WERI-Rb-1 (cell line): ENCODE measurements around the gene RRP9.

Experiments used
- DNase-seq: peaks from one replicate; pipeline ENCODE4 v3.0.0-alpha.2; 2020
- H3K27ac ChIP-seq: fragments of 250-450 bp; sonication (Bioruptor Pico); 2 replicates; pipeline ENCODE4 v1.5.1; 2020; ENCODE audit warnings: mild to moderate bottlenecking, moderate library complexity
- H3K27me3 ChIP-seq: fragments of 250-450 bp; sonication (Bioruptor Pico); 2 replicates; pipeline ENCODE4 v1.5.1; 2021; ENCODE audit warnings: mild to moderate bottlenecking, low read depth, moderate library complexity; ENCODE audit not compliant: insufficient read depth, severe bottlenecking
- H3K36me3 ChIP-seq: fragments of 250-450 bp; sonication (Bioruptor Pico); 2 replicates; pipeline ENCODE4 v1.5.1; 2020; ENCODE audit warnings: mild to moderate bottlenecking, moderate library complexity
- H3K4me3 ChIP-seq: 2 replicates; pipeline ENCODE4 v1.5.1; 2011; ENCODE audit warnings: low read depth, mild to moderate bottlenecking, control low read depth, low read length
- H3K9me3 ChIP-seq: fragments of 250-450 bp; sonication (Bioruptor Pico); 2 replicates; pipeline ENCODE4 v1.5.1; 2021; ENCODE audit warnings: mild to moderate bottlenecking, moderate library complexity; ENCODE audit not compliant: severe bottlenecking
- TF ChIP-seq, protein P1 (sequence below): IDR thresholded peaks from 2 replicates; pipeline ENCODE4 v1.5.1; 2011; ENCODE audit warnings: low read depth, mild to moderate bottlenecking, control low read depth, inconsistent platforms, low read length

Gene RRP9

DNA sequence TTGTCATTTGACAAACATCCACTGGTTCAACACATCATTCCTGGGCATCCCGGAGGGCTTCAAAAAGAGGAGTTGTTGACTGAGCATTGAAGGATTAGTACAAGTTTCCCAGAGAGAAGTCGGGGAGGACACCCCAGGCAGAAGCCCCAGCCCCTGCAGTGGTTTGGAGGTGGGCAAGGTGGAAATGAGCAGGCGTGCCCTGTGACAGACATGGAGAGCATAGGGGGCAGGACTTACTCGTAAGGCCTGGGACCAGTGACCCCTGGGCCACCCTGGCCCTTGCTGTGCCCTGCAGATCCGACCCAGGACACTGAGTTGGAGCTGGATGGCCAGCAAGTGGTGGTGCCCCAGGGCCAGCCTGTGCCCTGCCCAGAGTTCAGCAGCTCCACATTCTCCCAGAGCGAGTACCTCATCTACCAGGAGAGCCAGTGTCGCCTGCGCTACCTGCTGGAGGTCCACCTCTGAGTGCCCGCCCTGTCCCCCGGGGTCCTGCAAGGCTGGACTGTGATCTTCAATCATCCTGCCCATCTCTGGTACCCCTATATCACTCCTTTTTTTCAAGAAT lies 6.4 kb upstream of the RRP9 start:
- H3K4me3 ChIP-seq: no peak overlapping the region
- DNase-seq: no peak
- TF ChIP-seq, protein P1, sequence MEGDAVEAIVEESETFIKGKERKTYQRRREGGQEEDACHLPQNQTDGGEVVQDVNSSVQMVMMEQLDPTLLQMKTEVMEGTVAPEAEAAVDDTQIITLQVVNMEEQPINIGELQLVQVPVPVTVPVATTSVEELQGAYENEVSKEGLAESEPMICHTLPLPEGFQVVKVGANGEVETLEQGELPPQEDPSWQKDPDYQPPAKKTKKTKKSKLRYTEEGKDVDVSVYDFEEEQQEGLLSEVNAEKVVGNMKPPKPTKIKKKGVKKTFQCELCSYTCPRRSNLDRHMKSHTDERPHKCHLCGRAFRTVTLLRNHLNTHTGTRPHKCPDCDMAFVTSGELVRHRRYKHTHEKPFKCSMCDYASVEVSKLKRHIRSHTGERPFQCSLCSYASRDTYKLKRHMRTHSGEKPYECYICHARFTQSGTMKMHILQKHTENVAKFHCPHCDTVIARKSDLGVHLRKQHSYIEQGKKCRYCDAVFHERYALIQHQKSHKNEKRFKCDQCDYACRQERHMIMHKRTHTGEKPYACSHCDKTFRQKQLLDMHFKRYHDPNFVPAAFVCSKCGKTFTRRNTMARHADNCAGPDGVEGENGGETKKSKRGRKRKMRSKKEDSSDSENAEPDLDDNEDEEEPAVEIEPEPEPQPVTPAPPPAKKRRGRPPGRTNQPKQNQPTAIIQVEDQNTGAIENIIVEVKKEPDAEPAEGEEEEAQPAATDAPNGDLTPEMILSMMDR: no peak
- no peaks in the 10 kb centered on the region for H3K36me3 ChIP-seq
- H3K27me3 ChIP-seq: no peaks in the 10 kb centered on the region
- no peak overlapping the region for H3K27ac ChIP-seq
- no peaks in the 10 kb centered on the region for H3K9me3 ChIP-seq

DNA sequence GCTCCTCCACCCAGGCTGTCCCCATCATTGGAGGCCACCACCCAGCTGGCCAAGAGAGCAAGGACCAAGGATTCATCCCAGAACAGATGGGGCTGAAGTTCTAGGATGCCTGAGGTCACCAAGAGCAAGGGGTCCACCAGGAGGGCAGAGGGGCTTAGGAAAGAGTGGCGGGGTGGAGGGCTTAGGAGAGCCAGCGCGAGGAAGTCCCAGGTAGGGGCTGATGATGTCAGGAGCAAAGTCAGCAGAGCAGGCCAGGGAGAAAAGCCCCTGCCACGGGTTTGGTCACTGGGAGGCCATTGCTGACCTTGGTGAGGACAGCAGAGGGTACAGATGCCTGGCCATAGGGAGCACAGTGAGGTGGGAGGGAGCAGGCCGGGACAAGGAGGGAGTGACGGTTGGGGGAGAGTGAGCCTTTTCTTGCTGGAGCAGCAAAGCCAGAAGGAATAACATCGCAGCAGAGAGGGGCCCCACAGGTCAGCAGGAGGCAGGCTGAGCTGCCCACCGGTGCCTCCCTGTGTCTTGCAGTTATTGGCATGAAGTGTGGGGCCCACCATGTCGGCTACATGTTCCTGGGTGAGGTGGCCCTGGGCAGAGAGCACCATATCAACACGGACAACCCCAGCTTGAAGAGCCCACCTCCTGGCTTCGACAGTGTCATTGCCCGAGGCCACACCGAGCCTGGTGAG lies 5.7 kb upstream of the RRP9 start:
- Histone ChIP-seq H3K9me3 (no peaks in the 10 kb centered on the region), H3K36me3 (no peaks in the 10 kb centered on the region), H3K27ac (no peak overlapping the region), H3K4me3 (no peak overlapping the region), H3K27me3 (no peaks in the 10 kb centered on the region)
- DNase-seq: no peak
- TF ChIP-seq, protein P1: no peak

DNA sequence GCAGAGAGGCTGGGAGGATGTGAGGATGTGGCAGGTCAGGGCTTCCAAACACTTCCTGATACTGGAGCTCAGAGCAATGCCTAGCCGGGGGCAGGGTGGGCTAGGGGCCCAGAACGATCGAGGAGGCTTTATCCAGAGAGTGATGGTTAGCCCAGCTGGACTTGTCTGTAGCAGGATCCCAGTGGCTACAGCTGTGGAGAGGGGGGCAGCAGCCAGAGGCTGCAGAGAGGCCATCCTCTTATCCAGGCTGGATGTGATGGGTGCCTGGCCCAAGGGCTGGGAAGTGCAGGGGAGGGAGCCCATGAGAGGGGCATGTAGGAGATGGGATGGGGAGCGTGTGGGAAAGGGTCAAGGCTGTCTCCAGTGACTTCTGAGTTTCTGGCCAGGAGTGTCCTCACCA lies 5.1 kb upstream of the RRP9 start:
- Histone ChIP-seq H3K27me3 (no peaks in the 10 kb centered on the region), H3K36me3 (no peaks in the 10 kb centered on the region), H3K27ac (no peak overlapping the region), H3K4me3 (no peak overlapping the region), H3K9me3 (no peaks in the 10 kb centered on the region)
- TF ChIP-seq, protein P1: no peak
- DNase-seq: no peak

DNA sequence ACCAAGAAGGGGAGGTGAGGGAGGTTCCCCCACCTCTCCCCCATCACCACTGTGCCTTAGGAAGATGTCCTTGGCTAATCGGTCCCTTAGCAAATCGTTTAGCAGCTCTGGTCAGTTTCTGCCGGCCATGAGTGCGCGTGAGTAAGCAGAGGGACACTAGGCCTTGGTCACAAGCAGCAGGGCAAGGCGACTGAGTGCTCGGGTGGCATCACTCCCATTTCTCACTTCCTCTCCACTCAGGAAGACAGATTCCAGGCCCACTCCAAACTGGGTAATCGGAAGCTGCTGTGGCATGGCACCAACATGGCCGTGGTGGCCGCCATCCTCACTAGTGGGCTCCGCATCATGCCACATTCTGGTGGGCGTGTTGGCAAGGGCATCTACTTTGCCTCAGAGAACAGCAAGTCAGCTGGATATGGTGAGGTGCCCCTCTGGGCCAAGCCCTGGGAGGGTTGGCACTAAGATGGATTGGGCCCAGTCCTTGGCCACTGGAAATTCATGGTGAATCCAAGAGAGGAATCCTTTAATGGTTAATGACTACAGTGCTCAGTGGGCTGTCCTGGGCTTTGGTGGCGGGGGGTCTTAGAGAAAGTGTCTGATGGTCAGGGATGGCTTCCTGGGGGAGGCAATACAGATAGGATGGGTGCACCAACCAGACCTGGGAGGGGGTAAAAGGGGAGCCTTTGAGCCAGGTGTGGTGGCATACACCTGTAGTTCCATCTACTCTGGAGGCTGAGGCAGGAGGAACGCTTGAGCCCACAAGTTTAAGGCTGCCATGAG lies 4.4 kb upstream of the RRP9 start:
- no peak for DNase-seq
- Histone ChIP-seq H3K4me3 (no peak overlapping the region), H3K27ac (no peak overlapping the region), H3K9me3 (no peaks in the 10 kb centered on the region), H3K27me3 (no peaks in the 10 kb centered on the region), H3K36me3 (no peaks in the 10 kb centered on the region)
- TF ChIP-seq, protein P1: no peak

DNA sequence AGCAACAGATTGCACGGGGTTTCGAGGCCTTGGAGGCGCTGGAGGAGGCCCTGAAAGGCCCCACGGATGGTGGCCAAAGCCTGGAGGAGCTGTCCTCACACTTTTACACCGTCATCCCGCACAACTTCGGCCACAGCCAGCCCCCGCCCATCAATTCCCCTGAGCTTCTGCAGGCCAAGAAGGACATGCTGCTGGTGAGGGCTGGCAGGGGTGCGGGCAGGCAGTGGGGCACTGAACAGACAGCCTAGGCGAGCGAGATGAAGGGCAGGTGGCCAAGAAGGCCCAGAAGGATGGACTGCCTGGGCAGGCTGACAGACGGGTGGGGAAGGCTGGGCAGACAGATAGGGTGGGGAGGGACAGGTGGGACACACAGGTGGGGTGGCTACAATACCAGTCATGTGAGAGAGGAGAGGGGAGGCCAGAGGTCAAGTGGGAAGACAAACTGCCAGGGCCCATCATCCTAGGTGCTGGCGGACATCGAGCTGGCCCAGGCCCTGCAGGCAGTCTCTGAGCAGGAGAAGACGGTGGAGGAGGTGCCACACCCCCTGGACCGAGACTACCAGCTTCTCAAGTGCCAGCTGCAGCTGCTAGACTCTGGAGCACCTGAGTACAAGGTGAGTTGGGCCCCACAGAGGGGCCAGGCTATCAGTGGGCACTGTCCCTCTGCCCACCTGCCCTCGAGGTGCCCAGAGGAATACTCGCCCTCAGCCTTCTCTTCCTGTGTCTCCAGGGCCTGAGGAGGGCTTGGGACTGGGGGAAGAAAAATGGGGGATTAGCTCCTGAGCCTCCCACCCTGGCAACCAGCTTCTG lies 3.5 kb upstream of the RRP9 start:
- no peak overlapping the region for H3K4me3 ChIP-seq
- H3K36me3 ChIP-seq: no peaks in the 10 kb centered on the region
- no peaks in the 10 kb centered on the region for H3K9me3 ChIP-seq
- H3K27ac ChIP-seq: no peak overlapping the region
- TF ChIP-seq, protein P1: no peak
- no peak for DNase-seq
- H3K27me3 ChIP-seq: no peaks in the 10 kb centered on the region
